Globus pallidus (tissue), 1 donor: ENCODE data around the gene PTPRD.

ENCODE experiments used
- DNase-seq: peaks from one replicate; pipeline ENCODE4 v3.0.0-alpha.2; 2015; ENCODE audit warnings: low spot score

PTPRD gene

DNA sequence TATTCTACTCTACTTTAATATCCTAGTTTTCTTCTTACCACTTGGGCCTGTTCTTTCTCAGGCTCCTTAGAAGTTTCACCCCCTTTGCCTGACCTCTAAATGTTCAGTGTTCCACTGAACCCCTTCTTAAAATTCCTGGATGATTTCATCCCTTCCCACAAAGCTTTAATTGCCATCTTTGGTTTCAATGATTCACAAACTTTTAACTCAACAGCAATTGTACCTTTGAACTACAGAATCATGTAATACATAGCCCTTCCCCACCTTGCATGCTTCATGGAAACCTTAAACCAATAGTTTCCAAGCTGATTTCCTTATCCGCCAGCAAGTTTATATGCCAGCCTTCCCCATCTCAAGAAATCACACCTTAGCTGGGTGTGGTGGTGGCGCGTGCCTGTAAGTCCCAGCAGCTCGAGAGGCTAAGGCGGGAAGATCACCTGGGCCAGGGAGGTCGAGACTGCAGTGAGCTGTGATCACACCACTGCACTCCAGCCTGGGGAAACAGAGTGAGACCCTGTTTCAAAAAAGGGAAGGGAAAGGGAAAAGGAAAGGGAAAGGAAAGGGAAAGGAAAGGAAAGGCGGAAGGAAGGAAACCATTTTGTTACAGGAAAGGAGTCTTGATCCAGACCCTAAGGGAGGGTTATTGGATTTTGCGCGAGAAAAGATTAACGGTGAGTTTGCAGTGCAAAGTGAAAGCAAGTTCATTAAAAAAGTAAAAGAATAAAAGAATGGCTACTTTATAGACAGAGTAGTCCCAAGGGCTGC, 1789.5 kb downstream of the PTPRD start:
- DNase-seq, result no peak

GRCh38 chr9:8822667-8823025, 1790.2 kb downstream of the PTPRD start:
- no peak for DNase-seq

- no peak for DNase-seq
Observed at GRCh38 chr9:8821910-8822666, 1790.7 kb downstream of the PTPRD start.

- DNase-seq, result no peak
Observed at GRCh38 chr9:8817335-8817734, 1795.5 kb downstream of the PTPRD start.

DNA sequence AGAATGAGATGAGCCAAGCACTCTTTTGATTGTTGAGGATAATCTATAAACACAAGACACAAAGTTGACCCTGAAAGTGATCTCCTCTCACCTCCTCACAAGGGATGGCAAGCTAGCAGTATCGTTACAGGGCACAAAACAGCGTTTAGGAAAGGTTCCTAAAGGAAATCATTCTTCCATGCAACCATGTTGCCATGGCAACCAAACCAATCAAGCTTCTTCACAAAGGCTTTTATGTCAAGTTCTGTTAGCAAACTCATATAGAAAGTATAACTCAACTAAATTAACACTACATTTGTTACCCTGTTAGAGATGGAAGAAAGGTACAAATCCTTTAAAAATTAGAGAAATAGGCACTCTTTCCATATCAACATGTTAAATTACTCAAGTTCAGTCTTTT, 1796.4 kb downstream of the PTPRD start:
- DNase-seq, result no peak

DNA sequence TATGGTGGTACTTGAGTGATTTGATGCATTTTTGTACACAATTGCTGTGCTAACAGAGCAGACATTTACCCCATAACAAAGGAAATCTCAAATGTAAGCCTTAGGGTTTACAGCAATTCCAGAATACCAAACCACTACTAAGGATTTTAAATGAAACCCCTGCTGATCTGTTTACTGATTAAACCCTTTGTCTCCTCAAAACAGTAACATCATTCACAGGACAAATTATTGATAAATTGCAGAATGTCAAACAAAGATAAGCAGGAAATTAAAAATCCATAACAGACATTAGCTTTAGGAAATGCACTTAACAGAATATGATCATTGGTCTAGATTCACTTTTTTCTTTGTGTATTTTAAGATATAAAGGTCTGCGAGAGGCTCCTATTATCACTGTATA, 1796.9 kb downstream of the PTPRD start:
- no peak for DNase-seq

GRCh38 chr9:8815219-8815618, 1797.6 kb downstream of the PTPRD start:
- DNase-seq, result no peak

DNA sequence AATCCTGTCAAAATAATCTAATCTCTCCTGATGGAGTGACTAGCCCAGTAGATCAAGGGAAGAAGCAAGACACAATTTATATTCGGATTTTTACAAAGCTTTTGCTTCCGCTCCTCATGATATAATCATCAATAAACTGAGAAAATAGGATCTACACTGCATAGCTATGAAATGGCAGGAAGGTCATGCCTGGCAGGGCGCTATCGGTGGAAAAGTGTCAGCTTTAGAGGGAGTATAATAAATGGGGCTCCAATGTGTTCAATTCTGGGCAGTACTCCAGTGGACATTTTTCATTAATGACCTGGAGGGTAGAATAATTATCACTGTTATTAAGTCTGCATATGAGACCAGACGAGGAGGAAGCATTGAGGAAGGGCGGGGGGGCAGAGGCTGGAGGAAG, 1799.9 kb downstream of the PTPRD start:
- DNase-seq, result no peak

DNA sequence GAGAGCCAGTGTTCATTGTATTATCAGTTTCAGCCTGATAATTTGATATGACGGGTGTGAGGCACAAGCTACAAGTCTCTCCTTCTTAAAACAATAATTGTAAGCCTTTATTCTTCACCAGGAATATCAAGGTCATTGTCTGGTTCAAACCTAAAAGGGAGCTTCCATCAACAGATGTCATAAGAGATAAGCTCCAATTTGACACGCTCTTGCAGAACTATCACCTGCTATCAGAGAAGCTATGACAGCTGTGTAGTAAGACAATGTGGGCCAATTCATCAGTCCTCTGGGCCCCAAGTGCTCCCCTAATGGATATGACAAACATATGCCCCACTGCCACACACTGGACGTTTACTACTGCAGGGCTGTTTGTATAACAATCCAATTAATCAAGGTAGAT, 1803.1 kb downstream of the PTPRD start:
- no peak for DNase-seq

DNA sequence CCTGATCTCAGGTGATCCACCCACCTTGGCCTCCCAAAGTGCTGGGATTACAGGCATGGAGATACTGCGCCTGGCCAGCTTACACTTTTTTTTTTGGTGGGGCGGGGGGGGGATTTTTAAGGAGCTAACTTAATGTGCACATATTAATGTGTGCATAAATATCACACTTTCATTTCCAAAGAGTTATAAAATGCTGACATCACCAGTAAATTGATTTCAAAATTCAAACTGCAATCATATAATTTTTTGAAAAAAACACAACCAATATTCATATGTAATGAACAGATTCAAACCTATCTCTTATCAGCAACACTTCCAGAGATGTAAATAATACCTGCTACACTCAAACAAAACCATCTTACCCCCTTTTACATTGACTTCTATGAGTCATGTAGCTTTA, 1806.7 kb downstream of the PTPRD start:
- DNase-seq, result no peak

DNA sequence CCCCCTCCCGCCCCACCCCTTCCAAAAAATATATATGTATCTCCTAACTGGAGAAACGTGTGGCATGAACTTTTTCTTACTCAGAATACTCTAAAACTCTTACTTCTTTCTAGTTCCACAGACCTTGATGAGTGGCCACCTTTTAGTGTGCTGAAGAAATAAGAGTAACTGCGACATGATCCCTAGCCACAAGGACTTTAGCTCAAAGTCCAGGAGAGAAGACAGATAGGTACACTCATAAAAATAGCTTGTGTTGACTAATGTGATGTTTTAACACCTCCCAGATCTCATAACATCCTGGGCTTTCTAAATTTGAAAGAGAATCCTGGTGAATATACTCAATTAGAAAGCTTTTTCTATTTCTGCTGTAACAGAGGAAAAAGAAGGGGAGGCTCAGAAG, 1808.2 kb downstream of the PTPRD start:
- DNase-seq, result no peak

DNA sequence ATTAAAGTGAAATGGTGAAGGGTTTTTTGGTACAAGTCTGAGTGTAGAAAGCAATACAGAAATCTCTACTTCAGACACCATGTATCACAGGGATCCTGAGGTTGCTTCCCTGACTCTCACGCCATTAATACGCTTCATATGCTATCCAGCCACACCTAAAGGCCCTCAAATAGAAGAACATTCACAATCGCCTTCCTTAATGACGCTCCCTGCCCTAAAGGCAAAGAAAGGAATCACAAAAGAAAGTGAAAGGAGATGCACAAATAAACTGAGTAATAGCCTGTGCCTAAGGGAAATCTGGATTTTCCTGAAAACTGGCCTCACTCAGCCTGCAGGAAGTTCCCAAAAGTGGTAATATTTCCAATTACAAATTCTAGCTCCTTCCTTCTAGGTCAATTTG, 1810.6 kb downstream of the PTPRD start:
- DNase-seq, result no peak

GRCh38 chr9:8800196-8800595, 1812.6 kb downstream of the PTPRD start:
- no peak for DNase-seq

DNA sequence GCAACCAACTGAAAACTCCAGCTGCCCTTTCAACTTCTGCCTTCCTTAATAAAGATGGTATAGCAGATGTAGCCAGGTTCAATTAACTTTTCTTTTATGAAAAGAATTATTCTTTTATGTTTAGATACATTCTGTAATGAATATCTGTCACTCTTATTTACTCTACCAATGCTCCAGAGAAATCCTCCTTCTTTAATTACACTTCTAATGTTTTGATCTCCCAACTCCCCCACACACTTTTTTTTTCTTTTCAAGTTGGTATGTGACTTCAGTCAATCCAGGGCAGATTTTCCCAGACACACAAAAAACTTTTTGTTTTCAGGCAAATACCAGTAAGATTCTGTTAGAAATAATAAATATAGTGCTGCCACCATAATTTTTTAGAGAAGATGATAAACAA, 1813.2 kb downstream of the PTPRD start:
- DNase-seq, result no peak

- no peak for DNase-seq
Observed at GRCh38 chr9:8799206-8799605, 1813.6 kb downstream of the PTPRD start.

GRCh38 chr9:8784838-8785237, 1828.0 kb downstream of the PTPRD start:
- DNase-seq, result no peak

GRCh38 chr9:8783941-8784340, 1828.9 kb downstream of the PTPRD start:
- DNase-seq, result no peak

DNA sequence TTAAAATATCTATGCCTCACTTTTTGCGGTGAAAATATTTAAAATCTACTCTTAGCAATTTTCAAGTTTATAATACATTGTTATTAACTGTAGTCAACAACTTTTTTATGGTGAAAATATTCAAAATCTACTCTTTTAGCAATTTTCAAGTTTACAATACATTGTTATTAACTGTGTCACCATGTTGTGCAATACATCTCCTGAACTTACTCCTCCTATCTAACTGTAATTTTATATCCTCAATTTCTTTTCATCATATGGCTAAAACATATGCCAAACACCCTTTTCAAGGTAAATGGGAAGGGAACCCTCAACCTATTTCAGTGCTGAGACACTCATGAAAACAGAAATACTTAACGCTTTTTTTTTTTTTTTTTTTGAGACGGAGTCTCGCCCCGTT, 1830.6 kb downstream of the PTPRD start:
- no peak for DNase-seq

GRCh38 chr9:8781458-8781857, 1831.3 kb downstream of the PTPRD start:
- no peak for DNase-seq

DNA sequence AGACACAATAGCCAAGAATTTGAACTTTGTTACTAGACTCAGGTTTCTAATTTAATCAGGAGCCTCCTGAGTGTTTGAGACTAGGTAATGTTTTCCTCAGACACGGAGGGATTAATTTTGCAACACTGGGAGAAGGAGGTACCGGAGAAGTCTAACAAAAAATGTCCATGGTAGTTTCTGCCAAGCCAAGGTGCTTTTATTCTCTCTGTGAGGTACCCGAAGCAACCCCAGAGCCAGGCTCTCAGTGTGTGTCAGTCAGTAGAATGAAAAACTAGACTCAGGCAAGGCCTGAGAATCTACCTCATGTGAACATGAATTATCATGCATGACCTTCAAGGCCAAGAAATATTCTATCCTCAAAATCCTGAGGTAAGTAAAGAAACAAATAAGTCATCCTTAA, 1832.4 kb downstream of the PTPRD start:
- no peak for DNase-seq

- DNase-seq, result no peak
Observed at GRCh38 chr9:8779478-8779877, 1833.3 kb downstream of the PTPRD start.

- no peak for DNase-seq
Observed at GRCh38 chr9:8778356-8778755, 1834.4 kb downstream of the PTPRD start.

DNA sequence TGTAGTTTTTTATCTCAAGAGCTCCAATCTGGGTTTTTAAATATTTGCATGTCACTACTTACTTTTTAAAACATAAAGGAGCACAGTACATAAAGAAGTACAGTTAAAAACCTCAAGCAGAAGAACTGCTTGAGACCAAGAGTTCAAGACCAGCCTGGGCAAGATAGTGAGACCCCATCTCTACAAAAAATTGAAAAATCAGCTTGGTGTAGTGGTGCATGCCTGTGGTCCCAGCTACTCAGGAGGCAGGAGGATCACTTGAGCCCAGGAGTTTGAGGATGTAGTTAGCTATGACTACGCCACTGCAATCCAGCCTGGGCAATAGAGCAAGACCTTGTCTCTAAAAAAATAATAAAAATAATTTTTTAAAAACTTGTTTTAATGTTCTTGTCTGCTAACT, 1840.5 kb downstream of the PTPRD start:
- no peak for DNase-seq

GRCh38 chr9:8769153-8769552, 1843.6 kb downstream of the PTPRD start:
- no peak for DNase-seq
